ENCODE data around the gene NBPF3. TPM values are rescaled to one million over a fixed set of nuclear protein-coding genes. Genes with fewer than 3 reads are reported as not detected.

Gene NBPF3
- total RNA-seq, 6 experiments from 2014 or later = 1.2 to 5.3 (median 2.3) TPM

DNA sequence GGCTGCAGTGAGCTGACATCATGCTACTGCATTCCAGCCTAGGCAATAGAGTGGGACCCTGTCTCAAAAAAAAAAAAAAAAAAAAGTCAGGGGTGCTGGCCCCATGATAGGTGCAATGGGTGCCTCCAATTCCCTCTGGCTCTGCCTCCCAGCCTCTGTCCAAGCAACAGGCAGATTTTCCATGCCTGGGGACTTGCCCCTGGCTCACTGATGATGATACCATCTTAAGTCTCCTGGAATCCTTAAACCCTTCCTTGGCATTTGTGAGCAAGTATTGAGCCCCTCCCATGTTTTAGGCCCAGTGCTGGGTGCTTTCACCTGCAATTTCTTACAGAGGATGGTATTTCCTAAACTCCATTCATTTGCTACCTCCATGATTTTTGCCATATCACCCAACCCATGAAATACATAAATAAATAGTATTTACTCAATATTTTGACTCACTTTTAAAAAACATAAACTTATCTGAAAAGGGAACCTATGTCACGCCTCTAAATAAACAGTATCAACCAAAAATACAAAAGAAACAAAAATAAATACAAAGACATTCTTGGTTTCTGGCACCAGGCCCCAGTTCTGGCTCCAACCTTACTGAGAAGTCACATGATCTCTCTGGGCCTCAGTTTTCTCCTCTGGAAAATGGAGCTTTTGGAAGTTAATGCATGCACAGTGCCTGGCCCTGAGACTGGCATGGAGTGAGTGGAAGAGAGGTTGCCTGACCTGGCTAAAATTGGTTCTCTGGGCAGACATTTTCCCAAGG lies 67.8 kb downstream of the NBPF3 start:
- TF ChIP-seq, protein P1, sequence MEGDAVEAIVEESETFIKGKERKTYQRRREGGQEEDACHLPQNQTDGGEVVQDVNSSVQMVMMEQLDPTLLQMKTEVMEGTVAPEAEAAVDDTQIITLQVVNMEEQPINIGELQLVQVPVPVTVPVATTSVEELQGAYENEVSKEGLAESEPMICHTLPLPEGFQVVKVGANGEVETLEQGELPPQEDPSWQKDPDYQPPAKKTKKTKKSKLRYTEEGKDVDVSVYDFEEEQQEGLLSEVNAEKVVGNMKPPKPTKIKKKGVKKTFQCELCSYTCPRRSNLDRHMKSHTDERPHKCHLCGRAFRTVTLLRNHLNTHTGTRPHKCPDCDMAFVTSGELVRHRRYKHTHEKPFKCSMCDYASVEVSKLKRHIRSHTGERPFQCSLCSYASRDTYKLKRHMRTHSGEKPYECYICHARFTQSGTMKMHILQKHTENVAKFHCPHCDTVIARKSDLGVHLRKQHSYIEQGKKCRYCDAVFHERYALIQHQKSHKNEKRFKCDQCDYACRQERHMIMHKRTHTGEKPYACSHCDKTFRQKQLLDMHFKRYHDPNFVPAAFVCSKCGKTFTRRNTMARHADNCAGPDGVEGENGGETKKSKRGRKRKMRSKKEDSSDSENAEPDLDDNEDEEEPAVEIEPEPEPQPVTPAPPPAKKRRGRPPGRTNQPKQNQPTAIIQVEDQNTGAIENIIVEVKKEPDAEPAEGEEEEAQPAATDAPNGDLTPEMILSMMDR (IDR thresholded peaks at IDR 0.05) = no peak
- no peak for TF ChIP-seq POLR2A (IDR thresholded peaks at IDR 0.05)
- H3K4me1 ChIP-seq = peaks cover 0 to 7% (median 0%) of the 10 kb centered on the region in 4 donors
- DNase-seq = no peak
- no peak for ATAC-seq
- WGBS (ENCODE audit: insufficient coverage, low coverage, low lambda C conversion rate, missing lambda C conversion rate) = 76% methylated on average over 1 of the region's 1 CpG
- intact Hi-C loops (cut with DNase I) = no loop called here
- no peak overlapping the region for H3K27ac ChIP-seq
- no peak overlapping the region for H3K4me3 ChIP-seq
- peaks cover 0 to 7% of the 10 kb centered on the region in 2 donors for H3K27me3 ChIP-seq
- no peaks in the 10 kb centered on the region for H3K36me3 ChIP-seq
- no peaks in the 10 kb centered on the region for H3K9me3 ChIP-seq

DNA sequence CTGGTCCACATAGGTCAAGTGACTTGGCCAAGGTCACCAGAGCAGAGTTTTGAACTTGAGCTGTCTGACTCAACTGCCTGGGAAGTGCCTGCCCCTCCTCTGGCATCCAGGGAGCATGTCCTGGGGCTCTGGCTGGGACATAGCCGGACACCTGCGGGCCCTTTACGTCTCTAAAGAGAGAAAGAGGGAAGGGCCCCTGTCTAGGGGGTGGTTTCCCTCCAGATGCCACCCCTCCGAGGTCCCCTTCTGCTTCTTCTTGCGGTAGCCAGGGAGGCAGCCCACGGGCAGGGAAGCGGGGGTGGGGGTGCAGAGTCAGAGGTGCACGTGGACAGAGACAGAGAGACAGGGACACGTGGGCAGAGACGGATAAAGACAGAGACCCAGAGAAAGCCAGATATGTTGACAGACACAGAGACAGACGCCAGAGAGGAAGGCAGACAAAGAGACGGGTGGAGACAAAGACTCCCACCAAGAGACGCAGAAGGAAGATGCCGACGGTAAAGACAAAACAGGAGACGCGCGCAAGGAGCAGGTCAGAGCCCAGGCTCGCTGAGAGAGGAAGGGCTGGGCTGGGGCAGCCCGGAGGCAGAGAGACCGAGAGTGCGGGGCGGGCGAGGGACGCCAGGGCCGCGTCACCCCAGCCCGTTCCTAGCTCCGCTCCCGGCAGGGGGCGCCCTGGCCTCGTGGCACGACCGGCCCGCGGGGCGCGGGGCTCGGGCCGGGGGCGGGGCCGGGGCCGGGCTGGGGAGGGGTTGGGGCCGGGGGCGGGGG lies 68.8 kb downstream of the NBPF3 start:
- H3K36me3 ChIP-seq = no peaks in the 10 kb centered on the region
- H3K27me3 ChIP-seq = peaks cover 0 to 7% of the 10 kb centered on the region in 2 donors
- peaks cover 0 to 7% (median 0%) of the 10 kb centered on the region in 4 donors for H3K4me1 ChIP-seq
- peak; percentile 89 to 93 (median 92) for ATAC-seq
- H3K27ac ChIP-seq = no peak overlapping the region
- no peaks in the 10 kb centered on the region for H3K9me3 ChIP-seq
- 12% methylated on average over 20 of the region's 45 CpGs for WGBS (ENCODE audit: insufficient coverage, low coverage, low lambda C conversion rate, missing lambda C conversion rate)
- H3K4me3 ChIP-seq = peak overlapping the region in 2 of 3 donors; percentile 14 to 47
- DNase-seq = peak; percentile 72 to 82 (median 78)
- intact Hi-C loops (cut with DNase I) = no loop called here
- TF ChIP-seq POLR2A (IDR thresholded peaks at IDR 0.05) = no peak
- TF ChIP-seq, protein P1 (IDR thresholded peaks at IDR 0.05) = peak; percentile 52 to 75 (median 59)

GRCh38 chr1:21509351-21510112 lies 69.6 kb downstream of the NBPF3 start, which contains the start of gene ALPL:
TSS of gene ALPL (plus strand) at chr1:21509423. CDS start at chr1:21554082, 44,659 bp downstream.
- peak in 1 of 3 donors; percentile 54 for DNase-seq

More at GRCh38 chr1:21509351-21510112, 69.6 kb downstream of the NBPF3 start, which contains the start of gene ALPL:
- no peak within 1 kb of the TSS for H3K27ac ChIP-seq
- TF ChIP-seq POLR2A (IDR thresholded peaks at IDR 0.05) = no peak
- TF ChIP-seq, protein P1 (IDR thresholded peaks at IDR 0.05) = peak in 1 of 4 donors; percentile 30
- peaks cover 0 to 7% of the 10 kb centered on the region in 2 donors for H3K27me3 ChIP-seq
- H3K4me3 ChIP-seq = peak within 1 kb of the TSS; percentile 20 to 47 (median 23)
- intact Hi-C loops (cut with DNase I) = loop anchor here (5.0 to 10.0 kb wide), 3 partner anchors 63 to 155 kb away; partner anchors contain the start of gene RAP1GAP (in 1 of the 2)
- peaks cover 0 to 7% (median 0%) of the 10 kb centered on the region in 4 donors for H3K4me1 ChIP-seq
- no peaks in the 10 kb centered on the region for H3K9me3 ChIP-seq
- ATAC-seq = peak in 3 of 4 donors; percentile 6 to 31 (median 9)
- H3K36me3 ChIP-seq = no peaks in the 10 kb centered on the region
- WGBS (ENCODE audit: insufficient coverage, low coverage, low lambda C conversion rate, missing lambda C conversion rate) = 7% methylated on average over 9 of the region's 67 CpGs
